HCT116 (cell line): ENCODE results near the gene HNRNPH3. TPM values are rescaled to one million over a fixed set of nuclear protein-coding genes. Genes with fewer than 3 reads are reported as not detected.

ENCODE experiments used
- ATAC-seq: fragments of 200-7000 bp; cut with Tn5 transposase; 2 replicates; pipeline ENCODE4 v1.9.1; 2020; ENCODE audit warnings: mild to moderate bottlenecking, moderate library complexity
- BruUV-seq: library from RNA; stranded (reverse); fragments of 400-500 nt; replicated peaks from 2 replicates; lab custom pipeline; 2021; lab: Mats Ljungman, UMichigan
- CTCF ChIA-PET: fragments of 300-600 bp; sonication (Branson Sonifier 250); formaldehyde crosslinking; loops from one replicate; lab custom pipeline; 2021; ENCODE audit warnings: antibody characterized with exemption; lab: Charles Lee
- POLR2A ChIA-PET: fragments of 300-600, 350-600 bp; sonication (Branson Sonifier 250); formaldehyde crosslinking; loops from one replicate; lab custom pipeline; 2021; ENCODE audit warnings: antibody characterized with exemption; lab: Charles Lee
- RAD21 ChIA-PET, 2 experiments: fragments of 300-600 bp; sonication (Branson Sonifier 250); formaldehyde crosslinking; loops; one replicate each; lab custom pipeline; 2023; ENCODE audit warnings: low total read pairs in 2 of 2; ENCODE audit not compliant: uncharacterized antibody in 2 of 2, unreplicated experiment in 2 of 2, low non-redundant PET in 1 of 2; lab: Charles Lee
- DNase-seq: peaks from one replicate; pipeline ENCODE4 v3.0.0-alpha.2; 2010; ENCODE audit warnings: low read depth, low spot score
- H2AFZ ChIP-seq: fragments of 200-600 bp; shearing (Covaris generic), sonication (generic); 2 replicates; pipeline ENCODE4 v1.6.1; 2017; ENCODE audit warnings: low read depth, mixed run types, mixed read lengths, antibody characterized with exemption, low read length; ENCODE audit not compliant: poor library complexity, severe bottlenecking
- H3K27ac ChIP-seq: 2 replicates; pipeline ENCODE4 v1.5.1; 2012; ENCODE audit warnings: low read depth, low read length
- H3K27me3 ChIP-seq: fragments of 200-600 bp; sonication (generic); 2 replicates; pipeline ENCODE4 v1.6.1; 2016; ENCODE audit warnings: mixed run types, low read length, mixed read lengths; ENCODE audit not compliant: insufficient read depth
- H3K36me3 ChIP-seq, 2 experiments: fragments of 200-500 bp in 1 of 2; fragments of 200-600 bp in 1 of 2; sonication (Bioruptor generic) in 1 of 2; sonication (generic) in 1 of 2; 2 replicates each; pipeline versions ENCODE4 v1.5.1 to v1.6.1; 2014 to 2016; ENCODE audit warnings: low read length in 2 of 2, inconsistent platforms in 1 of 2, mixed read lengths in 1 of 2, mixed run types in 1 of 2; ENCODE audit not compliant: insufficient read depth in 2 of 2, control insufficient read depth in 1 of 2
- H3K4me1 ChIP-seq, 2 experiments: fragments of 200-600 bp in 1 of 2; sonication (generic) in 1 of 2; 2 replicates each; pipeline versions ENCODE4 v1.5.1 to v1.6.1; 2012 to 2017; ENCODE audit warnings: low read length in 2 of 2, inconsistent platforms in 1 of 2, mild to moderate bottlenecking in 1 of 2, mixed read lengths in 1 of 2, mixed run types in 1 of 2, moderate library complexity in 1 of 2; ENCODE audit not compliant: insufficient read depth in 2 of 2, control insufficient read depth in 1 of 2
- H3K4me2 ChIP-seq: fragments of 200-600 bp; sonication (generic); 2 replicates; pipeline ENCODE4 v1.6.1; 2017; ENCODE audit warnings: mixed run types, low read length, mixed read lengths
- H3K4me3 ChIP-seq, 2 experiments: fragments of 200-600 bp in 1 of 2; sonication (generic) in 1 of 2; replicated peaks in 1 of 2; 2 replicates each; pipeline ENCODE4 v1.5.1; 2011 to 2016; ENCODE audit warnings: low read length in 2 of 2, control low read depth in 1 of 2, low read depth in 1 of 2, mild to moderate bottlenecking in 1 of 2, mixed read lengths in 1 of 2, mixed run types in 1 of 2
- H3K79me2 ChIP-seq: fragments of 200-600 bp; sonication (generic); 2 replicates; pipeline ENCODE4 v1.6.1; 2017; ENCODE audit warnings: mild to moderate bottlenecking, mixed run types, low read length, moderate library complexity, mixed read lengths; ENCODE audit not compliant: insufficient read depth
- H3K9ac ChIP-seq: fragments of 200-600 bp; sonication (generic); 2 replicates; pipeline ENCODE4 v1.6.1; 2016; ENCODE audit warnings: low read length, mixed read lengths
- H3K9me2 ChIP-seq: fragments of 200-600 bp; sonication (generic), shearing (Covaris generic); 2 replicates; pipeline ENCODE4 v1.6.1; 2017; ENCODE audit warnings: mixed run types, mild to moderate bottlenecking, moderate library complexity; ENCODE audit not compliant: insufficient read depth
- H3K9me3 ChIP-seq, 2 experiments: fragments of 200-500 bp in 1 of 2; fragments of 200-600 bp in 1 of 2; sonication (Bioruptor generic) in 1 of 2; sonication (generic) in 1 of 2; 2 replicates each; pipeline ENCODE4 v1.6.1; 2014 to 2017; ENCODE audit warnings: low read length in 2 of 2, mixed read lengths in 2 of 2, inconsistent platforms in 1 of 2, low read depth in 1 of 2, mild to moderate bottlenecking in 1 of 2, mixed run types in 1 of 2, moderate library complexity in 1 of 2; ENCODE audit not compliant: control insufficient read depth in 1 of 2, insufficient read depth in 1 of 2
- H4K20me1 ChIP-seq: fragments of 200-600 bp; sonication (generic), shearing (Covaris generic); 2 replicates; pipeline ENCODE4 v1.6.1; 2017; ENCODE audit warnings: mixed run types, mild to moderate bottlenecking, moderate library complexity; ENCODE audit not compliant: insufficient read depth
- CBX3 ChIP-seq: IDR thresholded peaks from 2 replicates; pipeline ENCODE4 v1.6.1; 2012; ENCODE audit warnings: low read depth
- CEBPB ChIP-seq: IDR thresholded peaks from 2 replicates; pipeline ENCODE4 v1.6.1; 2012; ENCODE audit warnings: low read depth
- EZH2 ChIP-seq: fragments of 200-600 bp; sonication (generic); IDR thresholded peaks from 2 replicates; pipeline ENCODE4 v1.6.1; 2017; ENCODE audit warnings: antibody characterized with exemption, mixed run types
- EZH2phosphoT487 ChIP-seq: fragments of 200-600 bp; IDR thresholded peaks from 2 replicates; pipeline ENCODE4 v1.6.1; 2018; ENCODE audit warnings: antibody characterized with exemption, borderline replicate concordance
- MAX ChIP-seq: IDR thresholded peaks from 2 replicates; pipeline ENCODE4 v1.6.1; 2012
- POLR2A ChIP-seq: IDR thresholded peaks from 2 replicates; pipeline ENCODE4 v1.7.0; 2011; ENCODE audit warnings: borderline replicate concordance; ENCODE audit not compliant: insufficient read depth, insufficient read length; ENCODE audit errors: extremely low read depth
- RAD21 ChIP-seq: IDR thresholded peaks from 2 replicates; pipeline ENCODE4 v1.6.1; 2012; ENCODE audit warnings: low read depth, mild to moderate bottlenecking
- REST ChIP-seq: IDR thresholded peaks from 2 replicates; pipeline ENCODE4 v1.6.1; 2012; ENCODE audit warnings: low read depth
- SP1 ChIP-seq: IDR thresholded peaks from 2 replicates; pipeline ENCODE4 v1.6.1; 2012; ENCODE audit warnings: low read depth
- intact Hi-C: fragments of 100-400 bp; cut with micrococcal nuclease; formaldehyde crosslinking; loops from 2 replicates; pipeline ENCODE4 v1.10.0; 2022
- total RNA-seq: library from RNA; stranded (reverse); gene quantifications from one replicate; pipeline ENCODE4 v1.2.1, GENCODE V29; 2021; ENCODE audit not compliant: unreplicated experiment

The HNRNPH3 gene
- total RNA-seq, 1 experiment from 2014 or later, result 126 TPM

- Histone ChIP-seq H2AFZ (no peak overlapping the region), H3K79me2 (no peaks in the 10 kb centered on the region)
- CTCF ChIA-PET, result no interaction called here
- intact Hi-C loops, result loop anchor here (10.0 kb wide), 1 partner anchor 528 kb away; no protein-coding TSS in a partner anchor
- TF ChIP-seq CBX3 (no peak), EZH2phosphoT487 (no peak), CEBPB (no peak), POLR2A (no peak), RAD21 (no peak), SP1 (no peak), REST (no peak), MAX (no peak), EZH2 (no peak)
- TF ChIP-seq, all 23 proteins: peak for 0
- no peaks in the 10 kb centered on the region for H3K9me2 ChIP-seq
- no peaks in the 10 kb centered on the region for H4K20me1 ChIP-seq
- H3K4me2 ChIP-seq, result no peak overlapping the region
- ATAC-seq, result no peak
- no peak overlapping the region for H3K4me3 ChIP-seq
- no peaks in the 10 kb centered on the region for H3K27me3 ChIP-seq
- H3K36me3 ChIP-seq, result peaks cover 2 to 9% of the 10 kb centered on the region in 2 experiments; a peak in 2 of 4 replicates
- H3K9ac ChIP-seq, result no peak overlapping the region
- no peak for DNase-seq
- no peak overlapping the region for H3K27ac ChIP-seq
- no peaks in the 10 kb centered on the region for H3K4me1 ChIP-seq
- ChIA-PET RAD21 (no interaction called here), POLR2A (no interaction called here)
- H3K9me3 ChIP-seq, result peaks cover 0 to 3% of the 10 kb centered on the region in 2 experiments; a peak in 1 of 4 replicates
- no TSS peak for BruUV-seq
These were observed 35.3 kb downstream of the HNRNPH3 start for GRCh38 chr10:68367121-68367520.
